ENCODE results near the gene KCNC3. TPM values are rescaled to one million over a fixed set of nuclear protein-coding genes. Genes with fewer than 3 reads are reported as not detected.
A peak's percentile ranks its signal among the peaks of the same experiment; 100 is the strongest.
"Not testable (repeated sequence)": the region's sequence is repeated elsewhere in the genome, so short reads cannot be mapped to it uniquely, and the experiment has no call there.

KCNC3 gene
- total RNA-seq, 1 experiment from 2014 or later = 0.74 TPM

DNA sequence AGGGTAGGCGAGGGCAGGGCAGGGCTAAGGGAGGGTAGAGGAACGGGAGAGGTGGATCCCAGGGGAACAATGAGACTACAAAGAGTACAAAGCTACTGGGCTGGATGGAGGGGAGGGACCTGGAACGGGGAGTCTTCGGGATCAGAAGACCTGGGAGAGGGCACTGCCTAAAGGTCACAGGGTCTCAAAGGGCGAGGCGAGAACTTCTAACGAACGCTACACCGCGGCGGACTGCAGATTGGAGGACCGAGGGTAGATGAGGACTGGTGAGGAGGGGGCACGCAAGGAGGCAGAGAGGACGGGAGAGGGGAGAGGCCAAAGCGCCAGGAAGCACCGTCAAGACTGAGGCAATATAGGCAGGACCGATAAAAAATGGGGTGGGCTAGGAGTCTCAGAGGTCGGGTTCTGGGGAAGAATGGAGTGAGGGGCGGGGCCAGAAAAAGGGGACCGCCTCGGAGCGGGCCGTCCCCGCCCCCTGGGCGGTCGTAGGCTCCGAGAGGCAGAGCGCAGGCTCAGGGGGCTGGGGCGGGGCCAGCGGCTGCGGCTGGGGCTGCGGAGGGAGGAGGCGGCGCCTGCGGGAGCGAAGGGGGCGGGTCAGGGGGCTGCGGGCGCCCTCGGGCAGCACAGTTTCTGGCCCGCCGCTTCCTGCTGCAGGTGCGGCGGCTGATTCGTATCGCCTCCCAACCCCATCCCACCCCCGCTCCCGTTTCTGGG lies 1.3 kb upstream of the KCNC3 start:
- peak; percentile 84 for DNase-seq (ENCODE audit: low read depth)

DNA sequence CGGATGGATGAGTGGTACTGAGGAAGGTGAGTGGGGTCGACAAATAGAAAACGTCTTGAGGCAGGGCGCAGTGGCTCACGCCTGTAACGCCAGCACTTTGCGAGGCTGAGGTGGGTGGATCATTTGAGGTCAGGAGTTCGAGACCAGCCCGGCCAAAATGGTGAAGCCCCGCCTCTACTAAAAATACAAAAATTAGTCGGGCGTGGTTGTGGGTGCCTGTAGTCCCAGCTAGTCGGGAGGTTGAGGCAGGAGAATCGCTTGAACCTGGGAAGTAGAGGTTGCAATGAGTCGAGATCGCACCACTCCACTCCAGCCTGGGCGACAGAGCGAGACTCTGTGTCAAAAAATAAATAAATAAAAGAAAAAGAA lies 733 bp upstream of the KCNC3 start:
- DNase-seq (ENCODE audit: low read depth); in situ Hi-C loops (cut with HindIII; ENCODE audit: low pct_unique_long_range_greater_than_20kb, low sequenced_read_pairs): not testable (repeated sequence)

More for the DNA sequence above, 1.3 kb upstream of the KCNC3 start:
- in situ Hi-C loops (cut with HindIII; ENCODE audit: low pct_unique_long_range_greater_than_20kb, low sequenced_read_pairs) = no loop called here

DNA sequence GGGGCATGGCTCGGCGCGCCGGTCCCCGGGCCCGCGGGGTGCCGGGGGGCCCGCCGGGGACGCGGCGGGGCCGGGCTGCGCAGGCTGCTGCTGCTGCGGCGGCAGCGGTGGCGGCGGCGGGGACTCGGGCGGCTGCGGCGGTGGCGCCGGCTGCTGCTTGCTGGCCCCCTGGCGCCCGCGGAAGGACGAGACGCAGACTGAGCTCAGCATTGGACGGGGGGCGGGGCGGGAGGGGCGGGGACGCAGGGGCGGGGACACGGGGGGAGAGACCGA lies 368 bp downstream of the KCNC3 start:
- DNase-seq (ENCODE audit: low read depth) = no peak
- in situ Hi-C loops (cut with HindIII; ENCODE audit: low pct_unique_long_range_greater_than_20kb, low sequenced_read_pairs) = no loop called here

DNA sequence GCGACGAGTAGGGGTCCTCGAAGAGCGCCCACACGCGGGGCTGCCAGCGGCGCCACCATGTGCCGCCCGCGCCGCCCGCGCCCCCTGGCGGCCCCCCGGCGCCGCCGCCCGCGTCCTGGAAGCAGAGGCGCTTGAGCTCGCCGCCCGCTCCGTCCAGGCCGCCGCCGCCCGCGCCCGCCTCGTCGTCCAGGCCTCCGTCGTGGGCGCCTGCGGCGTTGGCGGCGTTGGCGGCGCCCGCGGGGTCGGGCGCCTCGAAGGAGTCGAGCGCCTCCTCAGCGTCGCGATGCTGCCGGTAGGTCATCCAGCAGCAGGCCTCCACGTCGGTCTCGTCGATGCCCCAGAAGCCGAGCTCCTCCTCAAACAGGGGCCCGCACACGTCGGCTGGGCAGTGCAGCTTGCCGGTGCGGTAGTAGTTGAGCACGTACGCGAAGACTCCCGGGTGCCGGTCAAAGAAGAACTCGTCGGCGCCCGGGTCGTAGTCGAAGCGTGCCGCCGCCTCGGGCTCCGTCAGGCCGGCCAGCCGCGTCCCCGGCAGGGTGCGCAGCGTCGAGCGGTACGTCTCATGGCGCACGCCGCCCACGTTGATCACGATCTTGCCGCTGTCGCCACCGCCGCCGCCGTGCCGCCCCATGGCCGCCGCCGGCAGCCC lies 829 bp downstream of the KCNC3 start:
- DNase-seq (ENCODE audit: low read depth) = peak; percentile 45
- in situ Hi-C loops (cut with HindIII; ENCODE audit: low pct_unique_long_range_greater_than_20kb, low sequenced_read_pairs) = no loop called here

DNA sequence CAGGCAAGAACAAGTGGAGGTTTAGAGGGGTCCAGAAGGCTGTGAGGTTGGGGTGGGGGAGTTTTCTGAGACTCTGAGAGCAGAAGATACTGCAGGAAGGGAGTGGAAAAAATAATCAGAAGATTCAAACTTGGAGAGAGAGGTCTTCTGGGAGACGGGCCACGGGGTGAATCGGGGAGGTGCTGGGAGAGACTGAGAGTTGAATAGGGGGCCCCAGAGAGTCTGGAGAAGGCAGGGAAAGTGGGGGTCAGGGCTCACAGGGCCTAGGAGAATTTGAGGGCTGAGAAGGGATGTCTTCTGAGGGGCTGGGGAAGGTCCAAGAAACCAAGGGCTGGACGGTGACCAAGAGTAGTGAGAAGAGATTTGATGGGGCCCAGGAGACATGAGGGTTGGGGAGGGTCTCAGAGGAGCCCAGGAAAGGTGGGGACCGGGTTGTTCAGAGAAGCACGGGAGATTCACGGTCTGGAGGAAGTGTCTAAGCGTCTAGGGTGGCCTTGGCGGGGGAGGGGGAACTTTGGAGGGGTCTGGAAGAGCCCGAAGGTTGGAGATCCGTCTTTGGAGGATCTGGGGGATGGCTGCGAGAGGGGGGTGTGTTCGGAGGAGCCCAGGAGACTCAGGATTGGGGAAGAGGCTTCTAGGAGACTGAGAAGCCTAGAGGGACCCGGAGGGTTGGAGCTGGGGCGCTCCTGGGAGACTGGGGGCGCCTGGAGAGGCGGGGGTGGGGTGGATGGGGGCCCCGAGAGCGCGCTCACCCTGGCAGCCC lies 1.5 kb downstream of the KCNC3 start:
- DNase-seq (ENCODE audit: low read depth) = no peak
- in situ Hi-C loops (cut with HindIII; ENCODE audit: low pct_unique_long_range_greater_than_20kb, low sequenced_read_pairs) = no loop called here

DNA sequence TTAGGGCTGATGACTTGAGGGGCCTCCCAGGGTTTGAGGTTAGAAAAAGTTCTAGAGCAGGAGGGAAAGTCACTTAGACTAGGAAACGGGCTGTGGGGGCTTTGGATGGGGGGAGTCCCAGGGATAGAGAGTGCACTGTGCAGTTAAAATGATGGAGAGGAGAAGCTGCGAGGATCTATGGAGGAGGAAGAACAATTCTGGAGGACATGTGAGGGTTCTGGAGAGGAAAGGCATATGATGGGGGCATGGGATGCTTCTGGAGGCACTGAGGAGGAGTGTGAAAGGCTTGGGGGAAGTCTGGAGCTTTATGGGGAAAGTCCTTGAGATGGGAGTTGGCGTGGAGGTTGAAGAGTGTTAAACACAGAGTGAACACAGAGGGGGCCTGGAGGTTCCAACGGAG lies 2.2 kb downstream of the KCNC3 start:
- DNase-seq (ENCODE audit: low read depth) = no peak
- in situ Hi-C loops (cut with HindIII; ENCODE audit: low pct_unique_long_range_greater_than_20kb, low sequenced_read_pairs) = no loop called here

DNA sequence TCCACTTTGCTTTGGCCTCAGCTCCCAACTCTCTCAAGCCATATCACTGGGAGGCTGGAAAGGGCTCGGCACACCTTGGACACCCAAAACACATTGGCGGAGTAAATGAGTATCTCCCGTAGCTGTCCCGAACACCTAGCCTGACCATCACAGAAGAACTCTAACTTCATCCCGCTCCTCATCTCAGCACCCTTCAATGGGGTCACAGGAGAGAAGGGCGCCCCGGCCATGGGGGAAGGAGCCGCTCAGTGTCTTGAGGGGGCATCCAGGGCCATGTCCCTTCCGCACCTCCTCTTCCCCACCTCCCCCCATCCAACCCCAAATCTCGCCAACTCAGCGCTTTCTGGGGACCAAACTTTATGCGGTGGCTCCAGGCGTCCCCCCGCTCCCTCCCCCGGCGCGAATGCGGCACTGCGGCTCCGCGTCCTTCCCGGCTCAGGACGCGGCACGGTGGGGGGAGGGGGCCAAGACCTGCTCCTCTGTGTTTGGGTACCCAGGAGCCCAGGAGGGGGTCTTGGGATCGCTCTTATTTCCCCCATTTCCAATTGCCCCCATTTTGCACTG lies 3.0 kb downstream of the KCNC3 start:
- in situ Hi-C loops (cut with HindIII; ENCODE audit: low pct_unique_long_range_greater_than_20kb, low sequenced_read_pairs) = no loop called here
- DNase-seq (ENCODE audit: low read depth) = no peak

DNA sequence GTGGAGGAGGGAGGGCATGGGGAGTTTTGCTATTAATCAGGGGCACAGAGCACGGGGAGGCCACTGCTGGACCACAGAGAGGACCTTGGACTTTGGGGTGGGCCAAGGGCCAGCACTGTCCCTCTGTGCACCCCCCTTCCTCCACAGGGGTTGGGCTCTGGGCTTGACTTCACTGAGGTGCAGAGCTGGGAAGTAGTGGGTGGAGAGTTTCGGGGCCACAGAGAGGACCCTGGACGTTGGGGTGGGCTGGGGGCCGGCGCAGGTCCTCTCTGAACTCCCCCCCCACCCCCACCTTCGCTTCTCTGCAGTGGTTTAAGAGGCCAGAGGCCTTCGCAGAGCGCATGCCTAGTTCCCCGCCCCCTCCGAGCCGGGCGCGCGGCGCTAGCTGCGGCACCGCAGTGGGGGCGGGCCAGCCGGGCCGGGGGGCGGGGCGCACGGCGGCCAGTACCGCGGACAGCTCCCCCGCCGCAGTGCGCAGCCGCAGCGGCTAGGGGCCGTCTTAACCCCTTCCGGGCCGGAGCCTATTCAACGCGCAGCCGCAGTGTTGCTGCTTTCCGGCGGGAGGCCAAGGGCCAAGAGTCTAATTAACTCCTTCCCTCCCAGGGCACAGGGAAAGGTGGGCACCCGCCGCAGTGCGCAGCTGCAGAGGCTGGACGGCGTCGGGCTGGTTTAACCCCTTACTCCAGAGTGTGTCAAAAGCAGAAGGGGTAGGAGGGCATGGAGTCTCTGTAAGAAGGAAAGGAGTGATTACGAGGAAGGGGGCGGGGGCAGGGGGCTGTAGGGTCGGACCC lies 3.7 kb downstream of the KCNC3 start:
- in situ Hi-C loops (cut with HindIII; ENCODE audit: low pct_unique_long_range_greater_than_20kb, low sequenced_read_pairs) = no loop called here
- peak; percentile 68 for DNase-seq (ENCODE audit: low read depth)

DNA sequence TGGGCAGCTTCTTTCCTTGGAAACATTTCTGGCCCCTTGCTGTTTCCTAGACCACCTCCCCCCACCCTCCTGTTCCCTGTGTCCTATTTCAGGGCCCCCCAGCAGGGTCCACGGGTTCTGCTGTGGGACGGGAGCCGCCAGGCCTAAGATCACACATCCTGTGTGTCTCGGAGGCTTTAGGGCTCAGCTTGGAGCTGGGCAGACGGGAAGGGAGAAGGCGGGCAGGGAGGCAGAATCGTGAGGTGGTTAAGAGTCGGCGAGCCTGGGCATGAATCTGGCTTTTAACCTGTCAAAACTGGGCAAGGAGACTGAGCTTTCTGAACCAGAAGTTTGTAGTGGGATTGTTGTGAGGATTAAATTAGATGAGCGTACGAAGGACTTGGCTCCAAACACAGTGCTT lies 4.8 kb downstream of the KCNC3 start:
- in situ Hi-C loops (cut with HindIII; ENCODE audit: low pct_unique_long_range_greater_than_20kb, low sequenced_read_pairs) = no loop called here
- DNase-seq (ENCODE audit: low read depth) = no peak

DNA sequence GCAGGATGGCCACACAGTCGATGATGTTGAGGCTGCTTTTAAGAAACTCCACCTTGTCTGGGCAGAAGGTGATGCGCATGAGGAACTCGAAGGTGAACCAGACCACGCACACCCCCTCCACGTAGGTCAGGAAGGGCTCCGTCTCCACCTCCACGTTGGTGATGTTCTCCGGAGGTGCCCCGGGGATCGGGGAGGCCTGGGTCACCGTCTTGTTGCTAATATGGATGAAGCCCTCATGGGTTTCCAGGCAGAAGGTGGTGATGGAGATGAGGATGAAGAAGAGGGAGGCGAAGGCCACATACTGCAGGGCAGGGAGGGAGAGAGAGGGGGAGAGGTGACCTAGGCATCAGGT lies 5.4 kb downstream of the KCNC3 start:
- in situ Hi-C loops (cut with HindIII; ENCODE audit: low pct_unique_long_range_greater_than_20kb, low sequenced_read_pairs) = no loop called here

DNA sequence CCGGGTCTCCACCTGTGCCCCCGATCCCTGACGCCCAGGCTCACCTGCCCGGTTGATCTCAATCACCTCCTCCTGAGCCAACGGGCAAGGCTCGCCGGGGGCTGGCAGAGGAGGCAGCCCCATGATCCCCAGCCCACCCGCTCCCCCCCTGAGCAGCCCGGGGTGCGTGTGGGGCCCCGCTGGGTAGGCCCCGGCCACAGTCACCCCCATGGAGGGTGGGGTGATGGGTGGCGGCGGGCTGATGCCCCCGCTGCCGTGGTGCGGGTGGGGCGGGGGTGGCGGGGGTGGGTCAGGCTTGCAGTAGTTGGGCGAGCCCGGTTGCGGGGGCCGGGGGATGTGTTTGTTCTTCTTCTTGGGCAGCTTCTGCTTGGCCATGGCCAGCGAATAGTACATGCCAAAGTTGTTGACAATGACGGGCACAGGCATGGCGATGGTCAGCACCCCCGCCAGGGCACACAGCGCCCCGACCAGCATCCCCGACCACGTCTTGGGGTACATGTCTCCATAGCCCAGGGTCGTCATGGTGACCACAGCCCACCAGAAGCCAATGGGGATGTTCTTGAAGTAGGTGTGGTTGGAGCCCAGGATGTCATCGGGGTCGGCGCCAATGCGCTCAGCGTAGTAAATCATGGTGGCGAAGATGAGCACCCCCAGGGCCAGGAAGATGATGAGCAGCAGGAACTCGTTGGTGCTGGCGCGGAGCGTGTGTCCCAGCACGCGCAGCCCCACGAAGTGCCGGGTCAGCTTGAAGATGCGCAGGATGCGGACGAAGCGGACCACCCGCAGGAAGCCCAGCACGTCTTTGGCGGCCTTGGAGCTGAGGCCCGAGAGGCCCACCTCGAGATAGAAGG lies 6.0 kb downstream of the KCNC3 start:
- in situ Hi-C loops (cut with HindIII; ENCODE audit: low pct_unique_long_range_greater_than_20kb, low sequenced_read_pairs) = no loop called here
- DNase-seq (ENCODE audit: low read depth) = no peak

More for the DNA sequence above, 5.4 kb downstream of the KCNC3 start:
- DNase-seq (ENCODE audit: low read depth) = no peak

DNA sequence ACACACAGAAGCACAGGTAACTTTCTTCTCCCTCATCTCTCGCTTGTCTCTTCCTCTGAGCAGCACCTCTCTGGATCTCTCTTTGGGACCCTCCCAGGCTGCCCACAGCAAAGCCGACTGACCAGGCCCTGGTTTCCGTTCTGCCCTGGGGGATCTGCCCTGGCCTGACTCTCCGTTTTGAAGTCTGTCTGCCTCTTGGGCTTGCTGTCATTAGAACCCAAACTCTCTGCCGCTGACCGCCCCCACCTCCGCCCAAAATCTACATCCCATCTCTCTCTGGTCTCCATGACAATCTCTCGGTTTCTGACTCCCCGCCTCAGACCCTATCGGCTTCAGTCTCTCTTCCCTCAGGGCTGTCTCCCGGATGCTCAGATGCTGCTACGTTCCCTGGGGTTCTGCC lies 6.9 kb downstream of the KCNC3 start:
- in situ Hi-C loops (cut with HindIII; ENCODE audit: low pct_unique_long_range_greater_than_20kb, low sequenced_read_pairs) = no loop called here

DNA sequence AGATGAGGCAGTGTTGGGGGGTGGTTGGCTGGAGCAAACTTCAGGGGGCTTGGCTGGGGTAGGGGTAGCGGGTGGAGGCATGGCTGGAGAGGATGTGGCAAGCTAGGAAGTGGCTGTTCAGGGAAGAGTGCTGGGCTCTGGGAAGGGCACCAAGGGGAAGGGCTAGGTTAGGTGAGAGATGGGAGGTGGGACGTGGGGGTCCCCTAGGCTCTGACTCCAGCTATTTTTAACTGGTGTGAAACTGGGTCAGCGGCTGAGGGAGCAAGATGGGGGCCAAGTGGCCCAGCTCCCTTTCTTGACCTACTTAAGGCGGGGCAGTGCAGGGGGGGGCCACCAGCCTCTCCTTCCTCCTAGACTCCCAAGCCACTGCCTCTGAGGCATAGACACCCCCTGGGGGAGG lies 7.3 kb downstream of the KCNC3 start:
- in situ Hi-C loops (cut with HindIII; ENCODE audit: low pct_unique_long_range_greater_than_20kb, low sequenced_read_pairs) = no loop called here

More for the DNA sequence above, 6.9 kb downstream of the KCNC3 start:
- no peak for DNase-seq (ENCODE audit: low read depth)

DNA sequence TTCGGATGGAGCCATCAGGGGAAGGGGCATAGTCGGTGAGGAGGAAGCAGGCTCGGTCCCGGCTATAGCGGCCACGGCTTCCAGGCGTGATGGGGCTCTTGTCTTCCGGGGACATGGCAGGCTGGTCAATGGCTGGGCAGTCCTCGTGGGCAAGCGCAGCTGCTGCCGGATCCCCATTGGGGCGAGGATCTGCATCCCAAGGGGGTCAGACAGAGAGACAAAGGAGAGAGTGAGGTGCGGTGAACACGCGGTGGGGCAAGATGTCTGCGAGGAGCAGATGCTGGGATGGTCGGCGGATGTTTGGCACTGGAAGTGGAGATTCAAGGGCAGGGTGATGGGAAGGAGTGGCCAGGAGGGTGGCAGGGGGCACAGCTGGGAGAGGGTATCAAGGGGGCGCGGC lies 8.6 kb downstream of the KCNC3 start:
- no peak for DNase-seq (ENCODE audit: low read depth)
- in situ Hi-C loops (cut with HindIII; ENCODE audit: low pct_unique_long_range_greater_than_20kb, low sequenced_read_pairs) = no loop called here

More for the DNA sequence above, 7.3 kb downstream of the KCNC3 start:
- DNase-seq (ENCODE audit: low read depth) = no peak

DNA sequence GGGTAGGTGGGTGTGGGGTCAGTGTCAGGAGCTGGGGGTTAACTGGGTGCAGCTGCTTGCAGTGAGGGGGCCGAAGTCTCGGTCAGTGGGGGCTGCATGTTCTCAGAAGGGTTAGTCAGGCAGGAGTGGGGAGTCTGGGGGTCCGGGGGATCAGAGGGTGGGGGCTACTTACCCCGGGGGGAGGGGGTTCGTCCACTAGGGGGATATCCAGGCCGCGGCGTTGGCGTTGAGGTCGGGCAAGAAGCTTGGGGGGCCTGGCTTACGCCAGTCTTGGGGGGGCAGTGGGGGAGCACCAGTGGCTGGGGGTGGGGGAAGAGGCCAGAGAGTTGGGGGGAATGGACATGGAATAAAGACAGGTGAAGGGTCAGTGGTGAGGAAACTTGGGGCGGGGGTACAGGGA lies 9.1 kb downstream of the KCNC3 start:
- no peak for DNase-seq (ENCODE audit: low read depth)
- in situ Hi-C loops (cut with HindIII; ENCODE audit: low pct_unique_long_range_greater_than_20kb, low sequenced_read_pairs) = no loop called here

DNA sequence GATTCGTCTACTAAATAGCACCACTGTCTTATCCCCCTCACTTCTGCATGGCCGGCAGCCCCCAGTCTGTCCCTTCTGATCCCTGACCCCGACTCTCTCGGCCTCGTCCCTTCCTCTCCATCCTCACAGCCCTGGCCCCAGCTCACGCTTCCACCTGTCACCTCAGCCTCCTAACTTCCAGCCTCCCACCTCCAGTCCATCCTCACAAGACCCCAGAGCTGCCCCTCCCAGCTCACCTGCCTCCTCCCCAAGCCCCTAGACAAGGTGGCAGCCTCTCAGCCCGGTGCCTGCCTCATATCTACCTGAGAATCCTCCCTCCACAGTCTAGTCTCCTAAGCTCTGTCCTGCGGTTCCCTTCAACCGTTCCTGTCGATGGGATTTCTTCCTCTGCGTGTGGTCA lies 10.0 kb downstream of the KCNC3 start:
- DNase-seq (ENCODE audit: low read depth) = no peak
- in situ Hi-C loops (cut with HindIII; ENCODE audit: low pct_unique_long_range_greater_than_20kb, low sequenced_read_pairs) = no loop called here

DNA sequence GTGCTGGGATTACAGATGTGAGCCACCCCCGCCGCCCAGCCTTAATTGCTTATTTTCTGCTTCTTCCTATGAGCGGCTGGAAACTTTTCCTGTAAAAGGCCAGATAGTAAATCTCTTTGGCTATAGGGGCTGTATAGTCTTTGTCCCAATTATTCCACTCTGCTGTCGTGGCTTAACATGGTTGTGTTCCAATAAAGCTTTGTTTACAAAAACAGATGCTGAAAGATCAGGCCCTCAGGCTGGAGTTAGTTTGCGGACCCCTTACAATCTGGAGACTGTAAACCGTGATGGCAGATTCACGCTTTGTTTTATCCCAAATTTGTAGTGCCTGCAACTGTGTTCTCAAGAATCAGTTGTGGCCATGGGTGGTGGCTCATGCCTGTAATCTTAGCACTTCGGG lies 10.7 kb downstream of the KCNC3 start:
- in situ Hi-C loops (cut with HindIII; ENCODE audit: low pct_unique_long_range_greater_than_20kb, low sequenced_read_pairs) = no loop called here
- no peak for DNase-seq (ENCODE audit: low read depth)

DNA sequence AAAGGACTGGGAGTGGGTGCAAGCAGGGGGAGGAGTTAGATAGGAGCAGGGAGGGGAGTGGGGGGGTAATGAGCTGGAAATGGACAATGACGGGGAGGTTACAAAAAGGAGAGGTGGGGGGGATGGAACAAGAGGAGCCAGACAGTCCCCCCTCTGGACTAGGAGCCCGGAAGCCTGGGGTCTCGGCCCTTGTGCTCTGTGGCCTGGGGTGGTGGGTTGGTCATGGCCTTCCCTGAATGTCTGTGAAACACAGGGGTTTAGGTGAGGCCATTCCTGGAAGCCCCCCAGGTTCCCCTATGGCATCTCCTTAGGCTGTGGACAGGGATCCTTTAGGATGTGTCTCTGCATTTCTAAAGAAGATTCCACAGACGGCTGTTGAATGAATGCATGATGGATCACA lies 12.1 kb downstream of the KCNC3 start:
- in situ Hi-C loops (cut with HindIII; ENCODE audit: low pct_unique_long_range_greater_than_20kb, low sequenced_read_pairs) = no loop called here

More for the DNA sequence above, 12.1 kb downstream of the KCNC3 start:
- DNase-seq (ENCODE audit: low read depth) = no peak

All from Caki2 (cell line).